HepG2 (cell line): ENCODE data around the gene ZNF652. TPM values are rescaled to one million over a fixed set of nuclear protein-coding genes. Genes with fewer than 3 reads are reported as not detected.

Experiments used
- BHLHE40 ChIP-seq: IDR thresholded peaks from 2 replicates; pipeline ENCODE4 v1.6.1; 2011; ENCODE audit warnings: low read length, improper control_type of control experiment
- CEBPZ ChIP-seq: IDR thresholded peaks from 2 replicates; pipeline ENCODE4 v1.6.1; 2012; ENCODE audit warnings: low read length, improper control_type of control experiment
- HCFC1 ChIP-seq: fragments of 150-350 bp; IDR thresholded peaks from 2 replicates; pipeline ENCODE4 v1.6.1; 2014; ENCODE audit warnings: low read depth, low read length
- HHEX ChIP-seq: IDR thresholded peaks from 2 replicates; pipeline ENCODE4 v1.6.1; 2016; ENCODE audit warnings: control low read depth
- HOMEZ ChIP-seq: IDR thresholded peaks from 2 replicates; pipeline ENCODE4 v1.6.1; 2016; ENCODE audit warnings: low read depth
- ISX ChIP-seq: sonication (generic); formaldehyde crosslinking; conservative IDR thresholded peaks from 2 replicates; pipeline ENCODE4 v1.5.0; 2020; ENCODE audit warnings: missing genetic modification reagents
- KDM6A ChIP-seq: IDR thresholded peaks from 2 replicates; pipeline ENCODE4 v1.6.1; 2016; ENCODE audit warnings: low read depth
- MAFK ChIP-seq, 2 experiments: IDR thresholded peaks in 1 of 2; conservative IDR thresholded peaks in 1 of 2; 2 replicates each; pipeline ENCODE4 v1.6.1; 2011; ENCODE audit warnings: improper control_type of control experiment in 2 of 2, low read length in 2 of 2
- NFE2L1 ChIP-seq: sonication (generic); formaldehyde crosslinking; IDR thresholded peaks from 2 replicates; pipeline ENCODE4 v1.4.0; 2020; ENCODE audit warnings: missing genetic modification reagents, mild to moderate bottlenecking, borderline replicate concordance
- NFIB ChIP-seq: sonication (generic); formaldehyde crosslinking; IDR thresholded peaks from 2 replicates; pipeline ENCODE4 v1.9.0; 2021; ENCODE audit warnings: missing genetic modification reagents, mild to moderate bottlenecking, borderline replicate concordance
- PRDM10 ChIP-seq: sonication (generic); formaldehyde crosslinking; IDR thresholded peaks from 2 replicates; pipeline ENCODE4 v1.4.0; 2020; ENCODE audit warnings: low read depth, missing genetic modification reagents
- RBM22 ChIP-seq: fragments of 200-400 bp; formaldehyde crosslinking; optimal IDR thresholded peaks from 2 replicates; pipeline ENCODE3; 2017; ENCODE audit warnings: mild to moderate bottlenecking, low read length, moderate library complexity
- RFXANK ChIP-seq: IDR thresholded peaks from 2 replicates; pipeline ENCODE4 v1.6.1; 2016
- RORA ChIP-seq: sonication (generic); formaldehyde crosslinking; IDR thresholded peaks from 2 replicates; pipeline ENCODE4 v1.5.0; 2020; ENCODE audit warnings: mild to moderate bottlenecking, missing genetic modification reagents, moderate library complexity
- SMAD9 ChIP-seq: sonication (generic); formaldehyde crosslinking; IDR thresholded peaks from 2 replicates; pipeline ENCODE4 v1.5.1; 2020; ENCODE audit warnings: mild to moderate bottlenecking, missing genetic modification reagents
- TBX2 ChIP-seq: sonication (generic); formaldehyde crosslinking; IDR thresholded peaks from 2 replicates; pipeline ENCODE4 v1.5.0; 2020; ENCODE audit warnings: missing genetic modification reagents, mild to moderate bottlenecking, borderline replicate concordance
- YEATS4 ChIP-seq: sonication (generic); formaldehyde crosslinking; IDR thresholded peaks from 2 replicates; pipeline ENCODE4 v1.4.0; 2020; ENCODE audit warnings: missing genetic modification reagents, borderline replicate concordance
- ZBTB33 ChIP-seq: sonication (generic); formaldehyde crosslinking; IDR thresholded peaks from 2 replicates; pipeline ENCODE4 v1.4.0; 2020; ENCODE audit warnings: missing genetic modification reagents
- ZNF253 ChIP-seq: sonication (generic); formaldehyde crosslinking; IDR thresholded peaks from 2 replicates; pipeline ENCODE4 v1.8.0; 2022; ENCODE audit warnings: mild to moderate bottlenecking, missing genetic modification reagents, borderline replicate concordance
- ZNF556 ChIP-seq: sonication (generic); formaldehyde crosslinking; IDR thresholded peaks from 2 replicates; pipeline ENCODE4 v1.4.0; 2020; ENCODE audit warnings: mild to moderate bottlenecking, missing genetic modification reagents, borderline replicate concordance
- ZNF678 ChIP-seq: sonication (generic); formaldehyde crosslinking; IDR thresholded peaks from 2 replicates; pipeline ENCODE4 v1.4.0; 2020; ENCODE audit warnings: mild to moderate bottlenecking, missing genetic modification reagents
- polyA plus RNA-seq, 8 experiments: library from polyadenylated mRNA; depleted of rRNA in 3 of 8; stranded (reverse) in 7 of 8; unstranded in 1 of 8; fragments of >200 nt; fragmentation: Illumina TruSeq in 4 of 8; extraction: Trizol in 4 of 8; gene quantifications; 2 replicates each; pipeline versions ENCODE4 v1.2.1 to v1.2.3, GENCODE V29; 2011 to 2016; ENCODE audit warnings: low read depth in 4 of 8, missing spikeins in 1 of 8, mixed read lengths in 1 of 8; ENCODE audit not compliant: insufficient read depth in 1 of 8
- total RNA-seq, 5 experiments: library from RNA; depleted of rRNA; stranded (reverse); fragments of >200 nt; fragmentation: Illumina TruSeq; extraction: Trizol; gene quantifications; 2 replicates each; pipeline ENCODE4 v1.2.3, GENCODE V29; 2016; ENCODE audit warnings: low read depth in 1 of 5

ZNF652 gene
- total and polyA plus RNA-seq, 2 of the 13 experiments (the other 11 are each of a cell fraction or from before 2014, with no cell fraction given): 16.2 to 30.2 TPM

- TF ChIP-seq PRDM10 (CRISPR knock-in tag): 0 out of 2 replicates have a peak, but pooled peaks have one; percentile 51
- peak; percentile 73; the same call in 1 of the 2 replicates for TF ChIP-seq HOMEZ
- no peak for TF ChIP-seq SMAD9 (CRISPR knock-in tag)
- no peak for TF ChIP-seq ZNF253 (CRISPR knock-in tag)
- peak; percentile 84 for TF ChIP-seq TBX2
- no peak for TF ChIP-seq HHEX (CRISPR knock-in tag)
- TF ChIP-seq NFIB (CRISPR knock-in tag): no peak
- no peak for TF ChIP-seq CEBPZ
- TF ChIP-seq ZNF556: no peak; the same call in 1 of the 2 replicates
- no peak for TF ChIP-seq RORA (CRISPR knock-in tag)
- TF ChIP-seq MAFK (conservative IDR thresholded peaks at IDR 0.05 in 1 of 2, IDR thresholded peaks at IDR 0.05 in 1 of 2; ENCODE audit: low read length in 2 of 2): no peak
- no peak for TF ChIP-seq RBM22
- no peak for TF ChIP-seq HCFC1
- TF ChIP-seq YEATS4 (CRISPR knock-in tag): no peak
- TF ChIP-seq NFE2L1 (CRISPR knock-in tag): no peak
- no peak; the same call in 1 of the 2 replicates for TF ChIP-seq BHLHE40
- TF ChIP-seq ZBTB33 (CRISPR knock-in tag): peak; percentile 95
- no peak for TF ChIP-seq ZNF678 (CRISPR knock-in tag)
- peak; percentile 69; the same call in 1 of the 2 replicates for TF ChIP-seq RFXANK
- no peak for TF ChIP-seq KDM6A
- TF ChIP-seq ISX (CRISPR knock-in tag): no peak
Observed at GRCh38 chr17:49407981-49408501, 46.0 kb upstream of the ZNF652 start (continued).
